ENCODE measurements around the gene RHOBTB1.

RHOBTB1 gene

DNA sequence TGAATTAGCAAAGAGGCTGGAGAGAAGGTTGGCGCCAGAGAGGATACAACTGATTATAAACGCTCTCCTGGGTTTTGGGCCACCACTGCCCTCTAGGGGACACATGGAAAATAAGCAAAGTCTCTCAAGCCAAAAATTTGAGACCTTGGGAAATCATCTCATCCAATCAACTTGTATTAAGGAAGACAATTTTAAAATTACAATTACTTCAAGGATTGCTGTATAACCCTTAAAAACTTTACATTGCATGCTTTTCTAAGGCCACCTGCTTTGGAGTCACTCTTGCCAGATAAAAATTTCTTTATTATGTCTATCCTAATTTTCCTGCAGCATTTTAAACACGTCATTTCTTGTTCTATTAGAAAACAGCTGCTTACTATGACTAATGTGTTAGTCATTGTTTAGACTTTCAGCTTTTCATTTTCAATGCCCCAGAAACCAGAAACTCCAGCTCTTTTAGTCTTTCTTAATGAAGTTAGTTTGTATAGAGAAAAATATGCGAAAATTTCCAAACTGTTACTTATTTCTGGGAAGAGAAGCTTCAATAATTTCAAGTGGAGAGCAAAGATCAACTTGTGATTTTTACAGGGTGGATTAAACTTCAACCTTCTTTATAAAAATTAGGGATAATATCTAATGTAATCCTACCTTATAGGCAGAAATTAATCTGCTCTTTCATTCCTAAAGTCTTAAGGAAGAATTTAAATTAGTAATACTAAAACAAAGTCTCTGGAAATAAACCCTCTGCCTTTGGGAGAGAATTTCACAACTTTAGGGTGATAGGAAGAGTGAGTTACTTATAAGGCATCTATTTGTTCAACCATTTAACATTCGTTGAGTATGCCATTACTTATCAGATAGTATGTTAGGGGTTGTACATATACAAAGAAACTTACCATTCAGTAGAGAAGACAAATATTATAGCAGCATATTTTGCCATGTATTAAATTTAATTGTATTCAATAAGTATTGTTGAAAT, 20.6 kb upstream of the RHOBTB1 start:
- DNase-seq (ENCODE audit: low spot score) = peak; percentile 77
- TF ChIP-seq, protein P1, sequence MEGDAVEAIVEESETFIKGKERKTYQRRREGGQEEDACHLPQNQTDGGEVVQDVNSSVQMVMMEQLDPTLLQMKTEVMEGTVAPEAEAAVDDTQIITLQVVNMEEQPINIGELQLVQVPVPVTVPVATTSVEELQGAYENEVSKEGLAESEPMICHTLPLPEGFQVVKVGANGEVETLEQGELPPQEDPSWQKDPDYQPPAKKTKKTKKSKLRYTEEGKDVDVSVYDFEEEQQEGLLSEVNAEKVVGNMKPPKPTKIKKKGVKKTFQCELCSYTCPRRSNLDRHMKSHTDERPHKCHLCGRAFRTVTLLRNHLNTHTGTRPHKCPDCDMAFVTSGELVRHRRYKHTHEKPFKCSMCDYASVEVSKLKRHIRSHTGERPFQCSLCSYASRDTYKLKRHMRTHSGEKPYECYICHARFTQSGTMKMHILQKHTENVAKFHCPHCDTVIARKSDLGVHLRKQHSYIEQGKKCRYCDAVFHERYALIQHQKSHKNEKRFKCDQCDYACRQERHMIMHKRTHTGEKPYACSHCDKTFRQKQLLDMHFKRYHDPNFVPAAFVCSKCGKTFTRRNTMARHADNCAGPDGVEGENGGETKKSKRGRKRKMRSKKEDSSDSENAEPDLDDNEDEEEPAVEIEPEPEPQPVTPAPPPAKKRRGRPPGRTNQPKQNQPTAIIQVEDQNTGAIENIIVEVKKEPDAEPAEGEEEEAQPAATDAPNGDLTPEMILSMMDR (IDR thresholded peaks at IDR 0.05) = peak; percentile 68
- H3K27ac ChIP-seq = peak overlapping the region; percentile 43 to 67
- no peak overlapping the region for H3K4me3 ChIP-seq

DNA sequence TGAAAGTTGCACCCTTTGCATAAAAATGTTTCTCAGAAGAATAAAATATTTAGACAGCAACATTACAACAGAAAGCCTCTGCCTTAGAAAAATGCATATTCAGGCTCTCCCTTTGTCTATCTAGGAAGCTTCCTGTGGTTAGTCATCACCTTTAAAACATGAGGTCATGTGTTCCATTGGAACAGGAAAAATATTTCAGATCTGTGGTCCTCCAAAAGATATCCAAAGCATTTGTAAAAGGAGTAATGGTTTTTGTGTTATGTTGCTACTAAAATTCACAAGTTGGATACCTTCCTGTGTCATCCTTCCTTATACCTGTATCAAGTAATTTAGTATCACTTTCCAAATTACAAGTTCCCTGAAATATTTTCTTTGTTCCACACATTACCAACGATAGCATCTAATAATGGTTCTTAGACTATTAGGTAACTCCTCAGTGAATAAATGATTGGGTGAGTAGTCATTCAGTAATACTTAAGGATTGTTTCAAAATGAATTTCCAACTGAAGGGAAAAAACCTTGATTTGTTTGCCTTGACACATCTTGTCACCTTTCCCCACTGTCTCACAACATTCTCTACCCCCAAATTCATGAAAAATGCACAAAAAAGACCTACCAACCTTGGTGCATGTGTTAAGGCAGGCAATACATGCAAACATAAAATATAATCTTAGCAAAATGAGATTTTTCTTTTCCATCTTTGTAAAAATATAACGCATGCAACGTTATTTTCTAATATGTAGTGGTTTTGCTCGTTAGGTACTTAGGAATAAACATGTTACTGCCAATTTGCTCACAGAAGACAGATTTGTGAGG, 19.7 kb upstream of the RHOBTB1 start:
- DNase-seq (ENCODE audit: low spot score) = no peak
- TF ChIP-seq, protein P1 (IDR thresholded peaks at IDR 0.05) = no peak
- no peak overlapping the region for H3K4me3 ChIP-seq
- H3K27ac ChIP-seq = no peak overlapping the region

DNA sequence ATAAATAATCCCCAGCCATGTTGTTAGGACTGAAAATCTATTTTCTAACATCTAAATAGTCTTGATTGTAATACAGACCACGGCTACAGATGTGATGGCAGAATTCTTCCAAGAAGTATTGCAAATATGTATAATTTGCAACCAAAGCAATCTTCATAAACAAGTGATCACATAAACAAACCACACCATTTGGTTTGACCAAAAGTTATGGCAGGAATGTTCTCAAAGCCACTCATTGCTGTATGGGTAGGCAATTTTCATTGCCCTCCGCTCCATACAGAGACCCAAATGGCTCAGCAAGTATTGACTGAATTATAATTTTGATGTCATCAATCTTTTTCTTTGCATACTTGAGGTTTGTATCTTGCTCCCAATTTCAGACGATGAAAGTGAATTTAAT, 19.0 kb upstream of the RHOBTB1 start:
- no peak for DNase-seq (ENCODE audit: low spot score)
- H3K27ac ChIP-seq = no peak overlapping the region
- no peak overlapping the region for H3K4me3 ChIP-seq
- TF ChIP-seq, protein P1 (IDR thresholded peaks at IDR 0.05) = no peak

DNA sequence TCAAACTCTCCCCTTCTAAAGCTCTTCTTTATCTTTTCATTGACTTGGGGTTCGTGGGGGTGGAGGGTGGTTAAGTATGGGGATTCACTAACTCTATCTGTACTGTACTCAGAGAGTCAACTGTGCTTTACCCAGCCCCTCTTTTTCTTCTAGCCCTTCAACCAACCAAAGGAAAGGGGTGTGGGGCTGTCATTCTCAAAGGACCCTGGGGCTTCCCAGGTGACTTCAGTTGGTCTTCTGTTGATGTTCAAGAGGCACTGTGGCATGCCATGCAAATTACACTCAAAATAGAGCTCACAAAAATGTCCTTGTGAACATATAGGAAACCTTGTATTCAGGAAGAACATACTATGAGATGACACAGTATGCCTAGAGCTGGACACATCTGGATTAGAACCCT, 16.9 kb upstream of the RHOBTB1 start:
- no peak for DNase-seq (ENCODE audit: low spot score)
- Histone ChIP-seq H3K27ac (no peak overlapping the region), H3K4me3 (no peak overlapping the region)
- TF ChIP-seq, protein P1 (IDR thresholded peaks at IDR 0.05) = no peak

DNA sequence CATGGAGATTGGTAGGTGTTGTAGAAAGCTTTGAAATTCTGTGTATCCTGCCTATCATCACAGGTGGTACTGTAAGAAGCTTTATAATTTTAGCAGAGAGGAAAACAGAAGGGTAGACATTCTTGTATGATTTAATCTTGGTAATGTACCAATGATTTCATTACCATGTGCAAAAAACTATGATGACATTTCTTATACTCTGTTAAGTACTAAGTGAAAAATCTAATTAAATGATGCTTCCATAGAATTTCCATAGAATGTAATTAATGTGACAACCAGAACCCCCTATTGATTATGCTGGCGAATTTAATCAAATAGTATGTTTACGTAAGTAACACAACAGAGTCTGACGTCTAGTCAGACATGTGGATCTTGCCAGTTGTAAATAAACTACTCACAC, 16.0 kb upstream of the RHOBTB1 start:
- Histone ChIP-seq H3K27ac (no peak overlapping the region), H3K4me3 (no peak overlapping the region)
- TF ChIP-seq, protein P1 (IDR thresholded peaks at IDR 0.05) = no peak
- no peak for DNase-seq (ENCODE audit: low spot score)

DNA sequence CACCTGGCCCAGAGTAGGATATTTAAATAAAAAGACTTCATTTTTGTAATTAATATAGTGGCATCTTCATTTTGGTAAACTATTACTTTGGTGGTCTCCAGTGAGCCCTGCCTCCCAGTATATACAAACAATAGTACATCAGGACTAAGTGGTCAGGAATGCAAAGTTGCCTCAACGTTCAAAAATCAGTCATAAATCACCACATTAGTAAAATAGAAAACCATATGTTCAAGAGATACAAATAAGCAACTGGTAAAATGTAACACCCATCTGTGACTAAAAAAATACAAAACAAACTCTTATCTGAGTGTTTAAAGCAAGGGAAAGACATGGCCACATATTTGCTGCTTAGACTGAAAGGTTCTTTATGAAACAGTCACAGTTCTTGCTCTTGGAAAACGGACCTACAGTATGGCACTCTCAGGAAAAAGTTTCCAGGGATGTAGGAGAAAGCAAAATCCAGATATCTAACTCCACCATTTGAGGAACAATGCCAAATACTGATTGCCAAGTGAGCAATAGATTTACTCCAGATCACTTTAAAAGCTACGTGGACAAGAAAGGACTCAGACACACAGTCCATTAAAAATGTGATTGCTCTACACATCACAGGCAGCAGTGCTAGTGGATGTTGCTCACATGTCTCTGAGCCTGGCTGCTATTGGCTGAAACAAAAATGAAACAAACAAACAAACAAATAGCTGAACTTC, 15.1 kb upstream of the RHOBTB1 start:
- TF ChIP-seq, protein P1 (IDR thresholded peaks at IDR 0.05) = no peak
- DNase-seq (ENCODE audit: low spot score) = no peak
- H3K27ac ChIP-seq = no peak overlapping the region
- H3K4me3 ChIP-seq = no peak overlapping the region
